A549 (cell line): ENCODE measurements around the gene CHST11. TPM values are rescaled to one million over a fixed set of nuclear protein-coding genes. Genes with fewer than 3 reads are reported as not detected.

Experiments used
- ATAC-seq, 2 experiments: fragments of 200-7000 bp in 1 of 2; fragments of >200 bp in 1 of 2; cut with Nextera tagmentation in 1 of 2; cut with Tn5 transposase in 1 of 2; 3 replicates each; pipeline versions ENCODE4 v1.8.0 to v1.9.1; 2018 to 2020; ENCODE audit warnings: mild to moderate bottlenecking in 1 of 2, moderate library complexity in 1 of 2
- CTCF ChIA-PET: fragments of 300-600 bp; sonication (Branson Sonifier 250); formaldehyde crosslinking; extraction: SDS; loops from one replicate; lab custom pipeline; 2021; ENCODE audit warnings: antibody characterized with exemption, inconsistent platforms; lab: Yijun Ruan, JAX
- POLR2A ChIA-PET: fragments of 350-600 bp; formaldehyde crosslinking; extraction: SDS; loops from one replicate; lab custom pipeline; 2021; ENCODE audit warnings: antibody characterized with exemption, inconsistent platforms; lab: Yijun Ruan, JAX
- DNase-seq, 2 experiments: peaks; one replicate each; pipeline versions ENCODE4 v3.0.0 to v3.0.0-alpha.2; 2011 to 2016; ENCODE audit warnings: low read depth in 1 of 2, low spot score in 1 of 2
- FAIRE-seq: peaks from 2 replicates; lab custom pipeline; 2011; peaks lifted over from hg19 to GRCh38; lab: Jason Lieb, UNC
- H3K27ac ChIP-seq, 2 experiments: fragments of >200 bp; sonication (Bioruptor Twin); formaldehyde crosslinking; 3 replicates each; pipeline ENCODE4 v1.5.1; 2016 to 2017
- H3K4me1 ChIP-seq: fragments of >200 bp; sonication (Bioruptor Twin); formaldehyde crosslinking; 3 replicates; pipeline ENCODE4 v1.6.1; 2016
- H3K4me2 ChIP-seq: fragments of >200 bp; sonication (Bioruptor Twin); formaldehyde crosslinking; 3 replicates; pipeline ENCODE4 v1.6.1; 2016
- H3K4me3 ChIP-seq: fragments of >200 bp; sonication (Bioruptor Twin); formaldehyde crosslinking; 3 replicates; pipeline ENCODE4 v1.5.1; 2016
- H3K9me3 ChIP-seq: fragments of >200 bp; sonication (Bioruptor Twin); formaldehyde crosslinking; 3 replicates; pipeline ENCODE4 v1.6.1; 2016
- ATOH8 ChIP-seq: fragments of 250-450 bp; sonication (Bioruptor Pico); IDR thresholded peaks from 2 replicates; pipeline ENCODE4 v1.5.0; 2020; ENCODE audit warnings: low read depth, mild to moderate bottlenecking, moderate library complexity
- CBX2 ChIP-seq: fragments of 200-600 bp; sonication (generic); IDR thresholded peaks from 2 replicates; pipeline ENCODE4 v1.6.1; 2016; ENCODE audit warnings: low read depth, mild to moderate bottlenecking, borderline replicate concordance
- CEBPB ChIP-seq, 2 experiments: fragments of >200 bp in 1 of 2; sonication (Bioruptor Twin) in 1 of 2; formaldehyde crosslinking in 1 of 2; IDR thresholded peaks; 2 replicates each; pipeline ENCODE4 v1.6.1; 2012 to 2016
- CHD4 ChIP-seq: fragments of 200-600 bp; sonication (generic); IDR thresholded peaks from 2 replicates; pipeline ENCODE4 v1.6.1; 2016; ENCODE audit warnings: antibody characterized with exemption, mild to moderate bottlenecking, borderline replicate concordance
- CTCF ChIP-seq: fragments of >200 bp; sonication (Bioruptor Twin); formaldehyde crosslinking; IDR thresholded peaks from 3 replicates; pipeline ENCODE4 v1.5.1; 2016
- E2F6 ChIP-seq: IDR thresholded peaks from 2 replicates; pipeline ENCODE4 v1.6.1; 2012; ENCODE audit warnings: low read depth, borderline replicate concordance
- FOXS1 ChIP-seq: fragments of 250-450 bp; sonication (Bioruptor Pico); IDR thresholded peaks from 2 replicates; pipeline ENCODE4 v1.5.0; 2020; ENCODE audit warnings: mild to moderate bottlenecking, moderate library complexity
- GATA3 ChIP-seq: IDR thresholded peaks from 2 replicates; pipeline ENCODE4 v1.6.1; 2012; ENCODE audit warnings: borderline replicate concordance
- HES2 ChIP-seq: fragments of >200 bp; sonication (Bioruptor Twin); formaldehyde crosslinking; IDR thresholded peaks from 2 replicates; pipeline ENCODE4 v1.6.1; 2016
- HEYL ChIP-seq: fragments of 250-450 bp; sonication (Bioruptor Pico); IDR thresholded peaks from 2 replicates; pipeline ENCODE4 v1.8.0; 2021; ENCODE audit warnings: mild to moderate bottlenecking, moderate library complexity
- HOXA7 ChIP-seq: fragments of 250-450 bp; sonication (Bioruptor Pico); IDR thresholded peaks from 2 replicates; pipeline ENCODE4 v1.5.0; 2020; ENCODE audit warnings: mild to moderate bottlenecking, moderate library complexity
- HOXB5 ChIP-seq: fragments of 250-450 bp; sonication (Bioruptor Pico); IDR thresholded peaks from 2 replicates; pipeline ENCODE4 v1.5.0; 2020; ENCODE audit warnings: mild to moderate bottlenecking, moderate library complexity
- JUN ChIP-seq, 2 experiments: fragments of >200 bp; sonication (Bioruptor Twin); formaldehyde crosslinking; IDR thresholded peaks; 2 replicates in 1 of 2; 3 replicates in 1 of 2; pipeline ENCODE4 v1.6.1; 2016 to 2017
- JUNB ChIP-seq: fragments of >200 bp; sonication (Bioruptor Twin); formaldehyde crosslinking; IDR thresholded peaks from 2 replicates; pipeline ENCODE4 v1.6.1; 2016
- KDM5A ChIP-seq: fragments of 200-600 bp; sonication (generic); IDR thresholded peaks from 2 replicates; pipeline ENCODE4 v1.6.1; 2016; ENCODE audit warnings: antibody characterized with exemption, mild to moderate bottlenecking
- MAX ChIP-seq: IDR thresholded peaks from 2 replicates; pipeline ENCODE4 v1.6.1; 2012
- MAZ ChIP-seq: fragments of 150-350 bp; IDR thresholded peaks from 2 replicates; pipeline ENCODE4 v1.6.1; 2014; ENCODE audit warnings: antibody characterized with exemption, low read depth, low read length, borderline replicate concordance
- MYC ChIP-seq: IDR thresholded peaks from 2 replicates; pipeline ENCODE4 v1.6.1; 2012; ENCODE audit warnings: mild to moderate bottlenecking, inconsistent platforms, low read length, improper control_type of control experiment, borderline replicate concordance
- NFE2L2 ChIP-seq: fragments of 150-350 bp; conservative IDR thresholded peaks from 2 replicates; pipeline ENCODE4 v1.6.1; 2014; ENCODE audit warnings: low read length
- NPAS2 ChIP-seq: fragments of 250-450 bp; sonication (Bioruptor Pico); IDR thresholded peaks from 2 replicates; pipeline ENCODE4 v1.8.0; 2022; ENCODE audit warnings: mild to moderate bottlenecking, moderate library complexity, borderline replicate concordance
- PBX3 ChIP-seq: IDR thresholded peaks from 2 replicates; pipeline ENCODE4 v1.6.1; 2012
- PHF8 ChIP-seq: fragments of 200-600 bp; sonication (generic); IDR thresholded peaks from 2 replicates; pipeline ENCODE4 v1.6.1; 2016; ENCODE audit warnings: low read depth, mild to moderate bottlenecking, antibody characterized with exemption, moderate library complexity, borderline replicate concordance
- RAD21 ChIP-seq, 2 experiments: fragments of >200 bp in 1 of 2; sonication (Bioruptor Twin) in 1 of 2; formaldehyde crosslinking in 1 of 2; IDR thresholded peaks in 1 of 2; conservative IDR thresholded peaks in 1 of 2; 2 replicates in 1 of 2; 3 replicates in 1 of 2; pipeline ENCODE4 v1.6.1; 2012 to 2018; ENCODE audit warnings: inconsistent platforms in 1 of 2
- RCOR1 ChIP-seq: fragments of 150-350 bp; IDR thresholded peaks from 2 replicates; pipeline ENCODE4 v1.6.1; 2014; ENCODE audit warnings: antibody characterized with exemption, low read length, low read depth
- RNF2 ChIP-seq: fragments of 200-600 bp; sonication (generic); IDR thresholded peaks from 2 replicates; pipeline ENCODE4 v1.6.1; 2016; ENCODE audit warnings: low read depth, mild to moderate bottlenecking, antibody characterized with exemption, moderate library complexity, borderline replicate concordance
- SREBF2 ChIP-seq: fragments of 450-650 bp; IDR thresholded peaks from 2 replicates; pipeline ENCODE4 v1.6.1; 2014; ENCODE audit warnings: mild to moderate bottlenecking, moderate library complexity
- USF2 ChIP-seq: fragments of 450-650 bp; IDR thresholded peaks from 2 replicates; pipeline ENCODE4 v1.6.1; 2014; ENCODE audit warnings: antibody characterized with exemption
- ZNF302 ChIP-seq: fragments of 250-450 bp; sonication (Bioruptor Pico); IDR thresholded peaks from 2 replicates; pipeline ENCODE4 v1.9.0; 2021; ENCODE audit warnings: inconsistent platforms, mild to moderate bottlenecking, moderate library complexity
- WGBS: methylation state at CpG from one replicate; pipeline ENCODE4 v1.1.6; 2017; ENCODE audit errors: missing lambda C conversion rate; 5-methylcytosine and 5-hydroxymethylcytosine counted together
- polyA plus RNA-seq, 4 experiments: library from polyadenylated mRNA; depleted of rRNA in 3 of 4; stranded (reverse); fragments of >200 nt; fragmentation: RNase III in 1 of 4; extraction: RNeasy Plus Mini Kit Qiagen cat#74134 plus additional on column Dnase treatment in 1 of 4; gene quantifications; 2 replicates in 3 of 4; 3 replicates in 1 of 4; pipeline ENCODE4 v1.2.3, GENCODE V29; 2011 to 2017

The CHST11 gene
- polyA plus RNA-seq, 2 of the 4 experiments (the other 2 are of a cell fraction): 19.2 to 21.8 TPM

- DNase-seq (no peak), FAIRE-seq (no peak), ATAC-seq (no peak)
- ChIA-PET POLR2A (no interaction called here), CTCF (no interaction called here)
- no peak overlapping the region for H3K4me2 ChIP-seq
- no peaks in the 10 kb centered on the region for H3K9me3 ChIP-seq
- 96% methylated on average over 8 of the region's 8 CpGs for WGBS
- no peak for TF ChIP-seq ATOH8 (CRISPR knock-in tag)
- no peak for TF ChIP-seq HOXB5 (CRISPR knock-in tag)
- TF ChIP-seq MYC: no peak
- no peak overlapping the region for H3K4me3 ChIP-seq
- H3K4me1 ChIP-seq: no peaks in the 10 kb centered on the region
- no peak overlapping the region for H3K27ac ChIP-seq
These were observed 41.6 kb downstream of the CHST11 start for GRCh38 chr12:104498211-104498801.

- DNase-seq (no peak), ATAC-seq (no peak), FAIRE-seq (no peak)
- no peak for TF ChIP-seq SREBF2
- no peak for TF ChIP-seq HEYL (CRISPR knock-in tag)
- TF ChIP-seq PBX3: no peak
- no peak for TF ChIP-seq JUNB
- TF ChIP-seq RCOR1: no peak
- no peak for TF ChIP-seq GATA3
- TF ChIP-seq RNF2: no peak
- TF ChIP-seq CHD4: no peak
- no peak for TF ChIP-seq FOXS1
- no peak for TF ChIP-seq MAX
- no peak for TF ChIP-seq JUN (IDR thresholded peaks at IDR 0.05)
- TF ChIP-seq E2F6: no peak
- no peak for TF ChIP-seq CEBPB (IDR thresholded peaks at IDR 0.05)
- TF ChIP-seq CBX2: no peak
- no peak for TF ChIP-seq ZNF302 (CRISPR knock-in tag)
- TF ChIP-seq HES2: no peak
- ChIA-PET CTCF (interaction anchor here (1.1 to 1.9 kb wide), 3 partner anchors 22 to 118 kb away, joined by 3 to 10 read pairs (median 3); no protein-coding TSS in a partner anchor), POLR2A (no interaction called here)
- 72% methylated on average over 4 of the region's 4 CpGs for WGBS
- no peaks in the 10 kb centered on the region for H3K9me3 ChIP-seq
- no peak overlapping the region for H3K4me3 ChIP-seq
- no peak overlapping the region for H3K27ac ChIP-seq
- peaks cover 1% of the 10 kb centered on the region; the same call in 2 of the 3 replicates for H3K4me1 ChIP-seq
- H3K4me2 ChIP-seq: no peak overlapping the region
These were observed 43.1 kb downstream of the CHST11 start for GRCh38 chr12:104499668-104500332.

GRCh38 chr12:104501115-104501514, 44.4 kb downstream of the CHST11 start:
- Histone ChIP-seq H3K4me1 (peaks cover 11% of the 10 kb centered on the region), H3K27ac (no peak overlapping the region), H3K4me3 (no peak overlapping the region), H3K9me3 (no peaks in the 10 kb centered on the region), H3K4me2 (no peak overlapping the region)
- WGBS: 85% methylated on average over 1 of the region's 1 CpG
- no peak for ATAC-seq
- ChIA-PET CTCF (interaction anchor here (0.6 to 1.2 kb wide), 2 partner anchors 28 to 435 kb away, joined by 3 read pairs; no protein-coding TSS in a partner anchor), POLR2A (no interaction called here)
- DNase-seq: no peak
- FAIRE-seq: no peak
- TF ChIP-seq NFE2L2: no peak
- TF ChIP-seq HOXA7 (CRISPR knock-in tag): no peak
- no peak for TF ChIP-seq KDM5A
- no peak for TF ChIP-seq JUN (IDR thresholded peaks at IDR 0.05)
- TF ChIP-seq HES2: no peak
- TF ChIP-seq CTCF: no peak
- TF ChIP-seq MYC: no peak
- TF ChIP-seq PHF8: no peak
- no peak for TF ChIP-seq GATA3
- no peak for TF ChIP-seq MAZ
- TF ChIP-seq CEBPB (IDR thresholded peaks at IDR 0.05): no peak
- TF ChIP-seq RAD21 (conservative IDR thresholded peaks at IDR 0.05 in 1 of 2, IDR thresholded peaks at IDR 0.05 in 1 of 2): no peak
- no peak for TF ChIP-seq NPAS2 (CRISPR knock-in tag)
- TF ChIP-seq USF2: no peak
